NCI-H2081 treated with DMSO at 0.1 percent for 48 hours (cell line): Measurements from ENCODE around the gene RFNG.

Experiments used
- DNase-seq: peaks from one replicate; lab custom pipeline; 2025; lab: John Stamatoyannopoulos, UW

Gene RFNG

DNA sequence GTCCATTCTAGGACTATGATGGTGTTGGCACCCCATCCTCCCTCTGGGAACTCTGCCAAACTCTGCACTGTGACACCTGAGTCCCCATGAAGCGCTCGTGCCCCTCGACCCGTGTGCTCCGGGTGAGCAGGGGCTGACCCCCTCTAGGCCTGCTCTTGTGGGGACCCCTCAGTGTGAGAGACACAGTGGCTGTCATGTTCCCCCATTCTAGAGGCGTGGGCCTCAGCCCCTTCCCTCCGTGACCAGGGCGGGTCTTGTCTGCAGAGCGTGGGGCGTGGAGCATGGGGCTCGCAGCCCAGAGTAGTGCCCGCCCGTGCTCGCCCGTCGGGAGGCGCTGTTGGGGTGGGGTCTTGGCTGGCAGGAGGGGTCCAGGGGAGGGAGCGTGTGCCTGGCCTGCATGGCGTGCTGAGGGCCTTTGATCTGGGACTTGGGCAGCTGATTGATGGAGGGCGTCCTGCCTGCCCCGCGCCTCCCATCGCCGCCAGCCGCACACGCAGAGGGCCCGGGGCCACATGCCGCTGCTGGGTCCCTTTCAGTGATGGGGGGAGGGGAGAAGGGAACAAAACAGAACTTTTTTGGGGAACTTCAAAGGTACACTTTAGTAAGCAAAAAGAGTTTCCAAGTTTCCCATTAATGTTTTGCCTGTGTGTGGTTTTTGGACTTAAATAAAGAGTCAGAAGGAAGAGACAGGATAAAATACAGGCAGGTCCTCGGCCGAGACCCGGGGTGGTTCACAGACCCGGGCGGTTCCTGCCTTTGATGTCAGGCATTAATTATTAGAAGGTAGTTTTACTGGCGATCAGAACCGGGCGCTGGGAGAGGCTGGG, 51.4 kb downstream of the RFNG start:
- no peak for DNase-seq

DNA sequence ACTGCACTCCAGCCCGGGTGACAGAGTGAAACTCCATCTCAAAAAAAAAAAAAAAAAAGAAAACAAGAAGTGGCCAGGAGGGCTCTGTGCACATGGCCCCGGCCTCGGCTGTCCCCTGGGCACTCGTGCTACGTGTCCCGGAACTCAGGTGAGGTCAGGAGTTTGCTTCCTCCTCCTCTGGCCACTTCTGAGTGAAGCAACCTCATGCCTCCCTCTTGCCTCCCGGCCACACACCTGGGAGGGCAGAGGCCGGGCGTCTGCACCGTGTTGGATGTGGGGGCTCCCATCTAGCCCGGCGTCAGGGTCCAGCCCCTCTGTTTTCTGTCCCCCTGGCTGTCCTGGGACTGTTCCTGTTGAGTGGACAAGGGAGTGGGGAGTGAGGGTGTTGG, 52.0 kb downstream of the RFNG start:
- DNase-seq = no peak

DNA sequence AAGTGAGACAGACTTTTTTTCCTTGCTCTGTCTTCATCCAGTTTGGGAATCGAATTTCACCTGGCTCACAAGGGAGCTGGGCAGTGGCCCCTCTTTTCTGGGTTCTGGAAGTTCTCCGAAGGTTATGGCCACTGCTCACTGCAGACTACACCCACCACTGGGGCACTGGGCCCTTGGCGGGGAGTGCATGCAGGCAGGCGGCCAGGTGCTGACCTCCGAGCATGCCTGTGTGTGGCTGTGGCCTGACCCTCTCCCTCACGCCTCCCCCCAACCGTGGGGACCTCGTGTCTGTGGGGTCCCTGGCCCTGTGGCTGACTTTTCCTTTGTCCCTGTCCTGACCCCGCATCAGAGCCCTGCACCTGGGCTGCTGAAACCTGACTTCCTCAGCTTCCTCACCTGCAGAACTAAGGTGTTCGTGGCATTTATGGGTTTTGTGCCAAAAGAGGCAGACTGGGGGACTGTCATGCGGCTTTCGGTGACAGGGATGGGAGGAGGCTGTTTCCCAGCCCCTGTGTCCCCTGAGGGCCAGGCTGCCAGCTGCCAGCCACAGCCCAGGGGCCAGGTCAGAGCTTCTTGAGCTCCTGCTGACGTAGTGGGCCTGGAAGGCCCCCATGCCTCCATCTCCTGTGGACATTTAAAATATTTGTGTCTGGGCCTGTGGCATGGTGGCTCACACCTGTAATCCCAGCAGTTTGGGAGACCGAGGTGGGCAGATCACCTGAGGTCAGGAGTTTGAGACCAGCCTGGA, 52.7 kb downstream of the RFNG start:
- DNase-seq = no peak

DNA sequence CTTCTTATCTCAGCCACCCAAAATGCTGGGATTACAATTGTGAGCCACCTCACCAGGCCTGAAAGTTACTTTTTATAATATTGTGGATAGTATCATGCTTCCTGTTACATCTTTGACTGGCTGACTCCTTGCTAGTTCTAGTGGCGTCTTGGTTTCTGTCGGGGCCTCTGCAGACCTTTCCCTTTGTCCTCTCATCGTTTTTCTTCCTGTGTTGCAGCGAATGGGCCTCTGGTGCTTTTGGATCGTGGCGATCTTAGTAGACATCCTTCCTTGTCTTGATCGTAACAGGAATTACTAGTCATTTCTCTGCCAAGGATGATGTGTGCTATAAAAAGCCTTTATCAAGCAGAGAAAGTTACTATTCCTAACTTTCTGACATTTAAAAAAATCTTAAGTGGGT, 53.4 kb downstream of the RFNG start:
- DNase-seq = no peak
